ENCODE data around the gene ITPRID2.

The ITPRID2 gene

GRCh38 chr2:181970160-181970794, 78.7 kb downstream of the ITPRID2 start:
- DNase-seq: no peak

GRCh38 chr2:181971032-181971431, 79.5 kb downstream of the ITPRID2 start:
- no peak for DNase-seq

GRCh38 chr2:181972431-181973170, 81.1 kb downstream of the ITPRID2 start:
- no peak for DNase-seq

- no peak for DNase-seq
These were observed 81.7 kb downstream of the ITPRID2 start for GRCh38 chr2:181973171-181973783.

- DNase-seq: no peak
These were observed 86.3 kb downstream of the ITPRID2 start for GRCh38 chr2:181977661-181978350.

GRCh38 chr2:181978351-181979150, 87.0 kb downstream of the ITPRID2 start:
- no peak for DNase-seq

Measured in NCI-H774 (cell line).